HG03064 (cell line): ENCODE results near the gene ZNF784.

Experiments used
- ATAC-seq: cut with Tn5 transposase; IDR thresholded peaks from one replicate; pipeline ENCODE4 v1.9.1; 2021; ENCODE audit warnings: low read depth; ENCODE audit not compliant: unreplicated experiment

ZNF784 gene

DNA sequence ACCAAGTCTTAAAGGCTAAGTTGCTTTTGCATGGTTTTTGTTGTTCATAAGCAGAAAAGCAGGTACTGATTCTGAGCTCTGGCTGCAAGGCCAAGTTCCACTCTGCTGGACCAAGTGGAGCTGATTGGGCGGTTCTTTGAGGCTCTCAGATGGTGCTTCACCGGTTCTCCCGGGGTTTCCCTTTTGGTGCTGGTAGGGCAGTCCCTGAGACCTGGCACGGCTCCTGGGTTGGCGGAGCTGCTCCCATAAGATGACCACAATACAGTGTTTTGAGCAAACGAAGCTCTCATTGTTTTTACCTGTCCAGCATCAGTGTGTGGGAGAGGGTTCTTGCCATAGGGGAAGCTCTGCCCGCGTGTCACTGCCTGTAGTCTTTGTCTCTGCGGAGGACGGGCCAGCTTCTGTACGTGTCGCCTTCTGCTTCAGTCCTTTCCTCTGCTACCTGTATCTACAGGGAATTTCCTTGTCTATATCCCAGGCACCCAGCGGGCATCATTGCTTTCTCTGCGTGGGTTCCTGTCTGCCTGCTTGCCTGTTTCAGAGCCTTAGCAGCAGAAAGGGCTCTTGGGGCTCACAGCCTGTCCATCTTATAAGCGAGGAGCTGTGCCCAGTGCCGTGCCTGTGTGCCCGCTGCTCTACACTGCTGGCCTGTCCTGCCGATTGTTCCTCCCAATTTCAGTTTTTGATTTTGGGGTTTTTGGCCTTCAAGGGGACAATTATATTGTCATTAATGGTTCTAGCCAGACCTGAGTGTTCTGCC lies 32.8 kb upstream of the ZNF784 start:
- no peak for ATAC-seq

DNA sequence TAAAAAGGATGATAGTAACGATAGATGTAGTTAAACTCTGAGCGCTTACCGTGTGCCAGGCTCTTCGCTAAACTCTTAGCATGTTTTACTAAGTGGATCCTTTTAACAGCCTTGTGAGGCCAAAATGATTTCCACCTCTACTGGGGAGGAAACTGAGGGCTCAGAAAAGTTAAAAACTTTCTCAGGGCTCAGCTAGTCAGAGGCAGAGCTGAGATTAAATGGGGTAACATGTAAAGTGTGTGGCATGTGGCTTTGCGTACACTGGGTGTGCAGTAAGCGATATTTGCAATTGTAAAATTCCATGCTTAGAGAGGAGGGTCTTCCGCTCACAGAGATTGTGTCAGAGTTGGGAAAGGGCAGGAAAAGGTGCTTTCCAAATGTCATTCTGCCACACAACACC lies 32.2 kb upstream of the ZNF784 start:
- ATAC-seq, result no peak

DNA sequence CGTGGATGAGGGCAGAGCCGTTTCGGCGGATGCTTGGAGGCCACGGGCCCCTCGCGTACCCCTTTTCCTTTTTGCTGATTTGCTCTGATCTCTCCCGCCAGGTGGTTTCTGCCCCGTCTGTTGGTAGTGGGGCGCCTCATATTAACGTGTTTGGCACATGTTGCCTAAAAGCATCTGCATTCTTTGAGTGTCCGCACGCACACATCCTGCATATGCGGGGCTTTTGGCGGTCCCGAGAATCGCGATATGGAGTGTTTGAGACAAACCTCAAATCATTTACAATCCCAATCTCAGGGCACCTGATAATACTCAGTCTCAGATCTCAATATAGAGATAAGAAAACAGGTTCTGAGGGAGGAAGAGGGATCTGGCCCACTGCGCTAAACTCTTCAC lies 31.3 kb upstream of the ZNF784 start:
- no peak for ATAC-seq

DNA sequence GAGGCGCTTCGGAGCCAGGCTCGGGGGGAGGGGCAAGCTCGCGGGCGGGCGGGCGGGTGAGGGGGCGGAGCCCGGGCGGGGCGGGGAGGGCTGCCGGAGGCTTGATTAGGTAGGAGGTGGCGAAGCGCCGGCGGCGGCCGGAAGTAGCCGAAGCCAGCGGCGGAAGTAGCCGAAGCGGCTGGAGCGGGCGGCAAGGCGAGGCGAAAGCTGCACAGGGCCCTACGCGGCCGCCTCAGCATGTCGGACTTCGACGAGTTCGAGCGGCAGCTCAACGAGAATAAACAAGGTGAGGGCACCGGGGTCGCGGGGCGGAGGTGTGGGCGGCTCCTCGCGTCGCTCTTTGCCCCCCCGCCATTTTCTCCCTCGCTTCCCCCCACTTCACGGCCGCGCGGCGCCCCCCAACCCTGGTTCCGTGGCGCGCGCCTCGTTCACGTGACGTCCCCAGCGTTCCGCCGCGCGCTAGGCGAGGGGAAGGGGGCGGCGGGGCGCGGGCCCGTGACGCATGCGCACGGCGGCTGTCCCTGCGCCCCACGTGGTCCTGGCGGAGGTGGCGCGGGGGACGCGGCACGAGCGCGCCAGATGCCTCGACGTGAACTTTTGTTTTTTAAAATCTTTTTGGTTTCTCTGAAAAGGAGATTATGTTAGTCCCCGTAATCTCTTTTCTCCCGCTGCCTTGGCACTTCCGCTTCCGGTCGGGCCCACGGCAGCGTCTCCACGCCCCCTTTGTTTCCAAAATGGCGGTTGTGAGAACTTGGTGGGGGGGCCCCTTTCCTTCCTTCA lies 30.7 kb upstream of the ZNF784 start, which contains the start of gene U2AF2:
TSS of gene U2AF2 (plus strand) at position 168 of the 780 bp plus-strand sequence. CDS start at position 238, 70 bp downstream.
- ATAC-seq, result peak; percentile 40

DNA sequence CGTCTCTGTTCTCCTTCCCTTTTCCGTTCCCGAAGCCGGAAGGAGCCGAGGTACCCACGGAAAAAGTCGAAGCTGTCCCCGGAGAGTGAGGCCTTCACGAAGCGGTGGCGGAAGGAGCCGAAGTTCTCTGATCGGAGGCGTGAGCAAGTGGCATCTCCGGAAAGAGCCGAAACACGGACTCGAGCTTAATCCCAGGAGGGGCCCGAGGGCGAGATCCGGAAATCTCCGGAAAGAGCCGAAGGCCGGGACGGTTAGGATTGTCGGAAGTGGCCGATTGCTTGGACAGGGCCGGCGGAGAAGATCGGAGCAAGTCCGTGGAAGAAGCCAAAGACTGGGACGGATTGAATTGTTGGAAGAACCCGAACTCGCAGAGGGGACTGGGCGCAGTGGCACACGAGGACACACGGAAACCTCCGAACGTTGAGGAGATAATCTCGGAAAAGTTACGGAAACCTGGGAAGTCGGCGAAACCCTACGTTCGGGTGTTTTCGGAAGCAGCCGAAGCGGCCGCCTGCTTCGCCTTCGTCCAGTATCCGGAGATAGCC lies 30.0 kb upstream of the ZNF784 start:
- ATAC-seq, result peak; percentile 54

DNA sequence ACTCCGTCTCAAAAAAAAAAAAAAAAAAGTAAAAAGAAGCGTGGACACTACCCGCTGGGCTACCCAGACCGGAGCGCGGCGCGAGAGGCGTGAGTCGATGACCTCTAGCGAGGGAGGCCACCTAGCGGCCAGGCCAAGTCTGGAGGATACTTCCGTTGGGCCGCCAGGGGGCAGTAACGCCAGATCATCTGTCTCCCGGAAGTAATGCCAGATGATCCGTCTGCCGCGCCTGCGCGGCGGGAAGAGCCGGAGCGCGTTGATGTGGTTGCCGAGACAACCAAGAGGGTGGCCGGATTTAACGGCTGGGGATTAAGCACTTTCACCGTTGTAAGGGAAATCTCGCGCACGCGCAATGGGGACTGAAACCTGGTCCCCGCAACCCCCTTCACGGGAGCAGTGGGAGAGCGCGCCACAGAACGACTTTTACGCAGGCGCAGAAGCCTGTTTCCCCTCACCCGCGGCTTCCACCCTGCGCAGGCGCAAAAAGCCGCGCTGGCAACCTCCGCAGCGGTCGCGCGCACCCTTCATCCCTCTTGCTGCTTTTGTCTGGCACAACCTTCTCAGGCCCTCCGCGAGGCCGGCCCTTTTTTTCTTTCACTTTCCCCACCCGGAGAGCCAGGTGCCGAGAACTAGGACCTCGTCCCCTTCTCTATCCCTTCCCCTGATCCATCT lies 29.4 kb upstream of the ZNF784 start:
- peak; percentile 32 for ATAC-seq

DNA sequence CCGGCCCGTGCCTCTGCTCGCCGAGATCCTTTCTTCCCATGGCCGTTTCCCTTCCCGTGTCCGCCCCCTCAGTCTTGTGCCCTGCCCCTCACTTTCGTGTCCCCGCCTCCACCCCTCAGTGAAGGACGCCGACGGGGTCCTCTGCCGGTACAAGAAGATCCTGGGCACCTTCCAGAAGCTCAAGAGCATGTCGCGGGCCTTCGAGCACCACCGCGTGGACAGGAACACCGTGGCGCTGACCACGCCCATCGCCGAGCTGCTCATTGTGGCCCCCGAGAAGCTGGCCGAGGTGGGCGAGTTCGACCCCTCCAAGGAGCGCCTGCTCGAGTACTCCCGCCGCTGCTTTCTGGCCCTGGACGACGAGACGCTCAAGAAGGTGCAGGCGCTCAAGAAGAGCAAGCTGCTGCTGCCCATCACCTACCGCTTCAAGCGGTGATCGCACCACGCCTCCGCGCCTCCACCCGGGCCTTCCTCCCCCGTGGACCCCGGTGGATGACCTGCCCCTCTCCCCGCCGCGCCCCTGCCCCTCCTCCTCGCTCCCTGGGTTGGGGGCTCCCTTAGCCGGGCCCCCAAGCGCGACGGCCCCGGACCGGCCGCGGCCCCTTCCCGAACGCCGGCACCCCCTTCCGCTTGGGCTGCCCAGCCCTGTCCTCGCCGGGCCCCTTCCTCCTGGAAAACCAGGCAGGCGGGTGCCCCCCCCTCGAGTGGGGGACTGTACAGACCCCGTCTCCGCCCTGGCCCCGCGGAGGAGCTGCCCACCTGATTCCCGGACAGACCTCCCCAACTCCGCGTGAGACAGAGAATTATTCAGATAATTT lies 28.2 kb upstream of the ZNF784 start:
- ATAC-seq, result no peak

DNA sequence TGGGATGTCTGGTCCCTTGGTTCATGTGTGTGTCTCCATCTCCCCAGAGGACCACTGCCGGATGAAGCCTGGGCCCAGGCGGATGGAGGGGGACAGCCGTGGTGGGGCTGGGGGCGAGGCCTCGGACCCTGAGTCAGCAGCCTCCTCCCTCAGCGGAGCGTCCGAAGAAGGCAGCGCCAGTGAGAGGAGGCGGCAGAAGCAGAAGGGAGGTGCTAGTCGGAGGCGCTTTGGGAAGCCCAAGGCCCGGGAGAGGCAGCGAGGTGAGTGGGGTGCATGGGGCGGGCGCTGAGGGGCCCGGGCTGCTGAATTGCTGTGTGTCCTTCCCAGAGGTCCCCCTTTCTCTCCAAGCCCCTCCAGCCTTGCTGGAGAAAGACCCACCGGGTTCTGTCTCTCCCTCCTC lies 26.9 kb upstream of the ZNF784 start:
- no peak for ATAC-seq

DNA sequence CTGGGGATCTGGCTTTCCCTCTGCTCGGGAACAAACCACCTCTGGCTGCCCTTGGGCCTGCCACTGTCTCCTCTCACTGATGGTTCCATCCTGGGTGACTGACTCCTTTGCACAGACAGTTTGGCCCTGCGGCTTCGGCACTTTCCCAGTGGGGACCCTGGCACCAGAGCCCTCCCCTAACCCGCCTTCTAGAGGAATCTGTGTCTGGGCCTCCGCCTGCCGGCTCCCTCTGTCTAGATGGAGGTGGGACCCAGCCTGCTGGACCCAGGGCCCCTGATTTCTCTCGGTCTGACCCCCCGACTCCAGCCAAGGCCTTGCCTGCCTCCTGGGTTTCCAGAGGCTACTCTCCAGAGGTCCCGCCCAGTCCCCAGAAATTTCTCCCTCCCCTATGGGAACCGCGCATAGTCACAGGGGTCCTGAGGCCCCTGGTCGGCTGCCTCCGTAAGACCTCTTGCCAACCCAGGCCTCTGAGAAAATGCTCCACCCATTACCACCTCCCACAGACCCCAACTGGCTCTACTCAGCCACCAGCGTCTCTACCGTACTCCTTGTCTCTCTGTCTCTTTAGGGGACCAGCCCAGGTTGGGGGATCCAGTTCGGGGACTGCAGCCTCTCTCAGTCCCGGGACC lies 26.4 kb upstream of the ZNF784 start:
- no peak for ATAC-seq

DNA sequence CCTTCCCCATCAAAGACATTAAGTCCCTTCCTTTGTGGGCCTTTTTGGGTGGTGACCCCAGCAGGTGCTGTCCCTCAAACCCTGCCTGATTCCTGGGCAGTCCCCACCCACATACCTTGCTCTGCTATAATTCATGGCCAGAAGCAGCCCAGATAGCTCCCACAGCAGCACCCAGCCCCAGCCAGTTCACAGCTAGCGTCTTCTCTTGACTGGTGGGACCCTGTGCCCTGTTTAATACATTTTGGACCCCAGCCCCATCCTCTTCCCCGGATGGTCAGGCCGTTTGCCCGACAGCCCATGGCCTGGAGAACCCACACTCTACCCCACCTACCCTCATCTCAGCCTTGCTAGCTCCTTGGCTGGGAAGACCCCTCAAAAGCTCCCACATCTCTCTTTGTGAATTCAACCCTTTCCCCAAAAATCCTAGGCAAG lies 25.8 kb upstream of the ZNF784 start:
- ATAC-seq, result no peak

DNA sequence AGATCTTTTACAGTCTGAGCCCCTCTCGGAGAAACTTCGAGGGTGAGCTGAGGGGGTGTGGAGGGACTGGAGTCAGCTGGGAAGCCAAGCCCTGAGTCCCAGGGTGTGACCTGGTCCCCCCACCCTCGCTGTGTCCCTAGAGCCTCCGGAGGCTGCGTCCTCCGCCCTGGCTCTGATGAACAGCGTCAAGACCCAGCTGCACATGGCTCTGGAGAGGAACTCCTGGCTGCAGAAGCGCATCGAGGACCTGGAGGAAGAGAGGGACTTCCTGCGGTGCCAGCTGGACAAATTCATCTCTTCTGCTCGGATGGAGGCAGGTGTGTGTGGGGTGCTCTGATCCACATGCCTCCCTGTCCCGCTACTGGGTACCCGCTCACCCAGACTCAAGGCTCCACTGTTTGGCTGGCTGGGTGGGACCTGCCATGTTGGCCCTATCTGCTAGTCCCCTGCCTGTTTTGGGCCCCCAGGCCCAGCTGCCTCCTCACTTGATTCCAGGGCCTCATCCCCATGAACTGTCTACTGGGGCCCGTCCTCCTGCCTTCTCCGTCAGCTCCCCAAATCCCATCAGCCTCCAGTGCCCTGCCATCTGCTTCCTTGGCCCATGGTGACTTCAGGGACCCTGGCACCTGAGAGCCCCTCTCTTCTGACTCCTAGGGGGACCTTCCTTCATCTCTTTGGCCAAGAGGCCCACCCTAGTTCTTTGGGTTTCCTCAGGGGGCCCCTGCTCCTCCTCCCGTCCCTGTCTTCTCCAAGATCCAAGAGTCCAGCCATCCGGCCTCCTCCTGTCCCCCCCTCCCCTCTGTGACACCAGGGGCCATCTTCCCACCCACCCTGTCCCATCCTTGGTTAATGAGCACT lies 25.1 kb upstream of the ZNF784 start:
- no peak for ATAC-seq

DNA sequence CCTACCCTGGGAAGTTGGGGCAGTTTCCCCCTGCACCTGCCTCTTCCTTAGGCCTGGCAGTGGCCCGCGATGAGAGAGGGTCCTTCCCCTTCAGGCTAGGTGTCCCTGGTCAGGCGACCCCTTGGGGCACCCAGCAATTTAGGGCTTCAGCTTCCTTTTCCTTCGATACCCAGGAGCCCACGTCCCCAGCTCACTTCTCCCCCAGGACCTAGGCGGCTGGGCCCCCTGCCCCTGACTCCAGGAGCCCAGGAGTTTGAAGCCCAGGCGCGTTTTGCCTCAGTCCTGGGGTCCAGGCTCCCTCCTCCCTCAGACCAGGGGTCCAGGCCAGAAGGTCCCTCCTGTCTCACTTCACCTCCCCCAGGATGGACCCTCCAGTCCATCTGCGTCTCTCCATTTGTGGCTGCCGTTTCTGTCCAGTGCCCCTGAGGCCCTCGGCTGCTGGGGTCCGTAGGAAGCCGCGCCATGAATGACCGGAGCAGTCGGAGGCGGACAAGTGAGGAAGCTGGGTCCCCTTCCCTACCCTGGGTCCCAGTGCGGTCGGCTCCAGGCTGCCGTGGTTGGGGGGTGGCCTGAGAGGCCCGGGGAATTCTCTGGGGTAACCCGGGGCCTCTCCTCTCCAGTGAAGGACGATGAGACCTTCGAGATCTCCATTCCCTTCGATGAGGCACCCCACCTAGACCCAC lies 24.4 kb upstream of the ZNF784 start:
- ATAC-seq, result no peak

DNA sequence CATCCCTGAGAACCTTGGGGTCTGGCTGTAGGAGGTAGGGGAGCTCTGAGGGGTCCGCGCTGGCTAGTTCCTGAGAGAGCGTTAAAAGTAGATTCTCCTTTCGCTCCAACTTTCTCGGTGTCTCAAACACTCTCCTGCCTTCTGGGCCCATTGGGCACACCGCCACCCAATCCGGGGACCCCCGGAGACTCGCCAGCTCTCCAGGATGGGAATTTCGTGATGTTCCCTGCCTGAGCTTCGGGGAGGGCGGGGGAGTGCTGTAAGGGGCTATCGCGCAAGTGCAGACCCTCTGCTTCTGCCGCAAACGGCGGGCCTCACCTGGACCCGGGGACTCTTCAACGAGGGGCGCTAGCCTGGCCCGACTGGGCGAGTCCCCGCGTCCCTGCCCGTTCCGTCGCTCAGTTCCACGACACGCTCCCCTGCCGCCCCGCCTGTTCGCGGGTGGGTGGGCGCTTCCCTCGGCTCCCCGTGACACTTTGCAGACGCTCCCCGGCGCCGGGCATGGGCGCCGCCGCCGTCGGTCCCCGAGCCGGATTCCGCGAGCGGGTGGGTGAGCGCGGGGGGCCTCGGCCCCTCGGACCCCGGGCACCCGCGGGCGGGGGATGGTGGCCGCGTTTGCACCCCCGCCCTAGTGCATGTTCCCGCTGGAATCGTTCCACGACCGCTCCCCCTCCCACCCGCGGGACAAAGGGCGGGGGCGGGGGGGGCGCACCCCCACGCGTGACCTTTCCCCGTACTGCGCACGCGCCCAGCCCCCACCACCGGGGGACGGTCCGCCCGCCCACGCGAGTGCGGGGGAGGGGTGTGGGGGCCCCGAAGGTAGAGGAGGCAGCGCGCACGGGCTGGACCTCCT lies 23.6 kb upstream of the ZNF784 start, which contains the start of gene CCDC106:
TSS of gene CCDC106 (plus strand) at position 481 of the 853 bp plus-strand sequence. CDS start 835 bp downstream, outside the sequence.
- ATAC-seq, result no peak

DNA sequence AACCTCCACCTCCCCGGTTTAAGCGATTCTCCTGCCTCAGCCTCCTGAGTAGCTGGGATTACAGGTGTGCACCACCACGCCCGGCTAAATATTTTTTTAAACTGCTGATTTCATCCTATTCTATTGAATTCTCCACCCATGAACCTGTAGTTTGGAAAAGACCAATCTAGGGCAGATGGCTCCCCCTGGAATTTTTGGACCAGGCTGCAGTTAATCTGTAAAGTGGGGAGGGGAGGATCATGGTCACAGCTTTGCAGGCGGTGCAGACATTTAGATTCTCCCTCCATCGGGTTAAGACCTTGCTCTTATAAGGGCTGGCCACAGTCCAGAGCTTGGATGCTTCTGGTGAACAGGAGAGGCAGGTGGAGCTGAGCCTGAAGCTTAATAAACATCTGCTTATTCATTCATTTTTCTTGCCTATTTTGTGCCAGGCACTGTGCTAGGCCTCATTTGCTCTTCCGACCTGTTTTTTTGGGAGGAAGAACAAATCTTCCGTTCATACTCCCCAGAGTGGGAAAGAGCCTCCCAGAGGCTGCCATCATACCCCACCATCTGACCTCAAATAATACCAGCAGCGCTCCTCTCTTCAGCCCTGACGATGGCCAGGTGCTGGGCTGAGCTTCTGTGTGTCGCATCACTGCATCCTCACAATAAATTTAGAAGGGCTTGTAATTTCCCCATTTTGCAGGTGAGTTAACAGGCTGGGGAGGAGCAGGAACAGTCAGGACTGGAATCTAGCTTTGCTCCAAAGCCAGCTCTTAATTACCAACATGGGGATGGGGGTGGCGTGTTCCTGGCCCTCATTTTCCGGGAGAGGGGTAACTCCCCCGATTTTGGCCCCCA lies 22.7 kb upstream of the ZNF784 start:
- ATAC-seq, result no peak

DNA sequence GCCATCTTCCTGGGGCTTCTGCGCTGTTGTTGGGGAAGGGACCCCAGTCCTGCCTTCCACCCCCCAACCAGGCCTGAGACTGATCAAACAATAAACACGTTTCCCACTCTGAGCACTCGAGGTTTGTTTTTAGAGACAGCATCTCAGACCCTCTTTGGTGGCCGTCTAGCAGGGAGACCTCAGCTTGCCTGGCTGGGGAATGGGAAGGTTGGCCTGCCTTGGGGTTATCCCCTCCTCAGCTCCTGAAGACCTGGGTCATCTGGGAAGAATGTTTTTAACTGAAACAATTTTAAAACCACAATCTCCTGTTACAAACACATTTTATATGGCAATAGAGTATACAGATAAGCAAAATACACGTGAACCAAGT lies 21.1 kb upstream of the ZNF784 start:
- no peak for ATAC-seq

DNA sequence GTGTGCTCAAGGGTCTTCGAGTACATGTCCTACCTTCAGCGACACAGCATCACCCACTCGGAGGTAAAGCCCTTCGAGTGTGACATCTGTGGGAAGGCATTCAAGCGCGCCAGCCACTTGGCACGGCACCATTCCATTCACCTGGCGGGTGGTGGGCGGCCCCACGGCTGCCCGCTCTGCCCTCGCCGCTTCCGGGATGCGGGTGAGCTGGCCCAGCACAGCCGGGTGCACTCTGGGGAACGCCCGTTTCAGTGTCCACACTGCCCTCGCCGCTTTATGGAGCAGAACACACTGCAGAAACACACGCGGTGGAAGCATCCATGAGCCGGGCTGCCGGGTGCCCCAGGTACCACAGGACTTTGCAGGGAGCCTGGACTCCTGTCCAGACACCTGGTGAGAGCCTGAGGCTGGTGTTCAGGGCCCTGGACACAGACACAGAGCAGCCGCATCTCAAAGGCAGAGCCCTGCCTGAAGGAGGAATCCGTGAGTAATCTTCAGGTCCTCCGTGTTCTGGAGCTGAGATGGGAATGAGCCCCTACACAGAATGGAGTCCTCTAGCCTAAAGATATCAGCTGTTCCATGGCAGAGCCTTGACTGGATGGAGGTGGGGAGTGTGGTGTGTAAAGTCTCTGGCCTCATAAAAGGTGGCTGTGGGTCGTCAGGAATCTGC lies 20.6 kb upstream of the ZNF784 start:
- ATAC-seq, result no peak
